LNCaP clone FGC (cell line): ENCODE measurements around the gene PSMB5.

Experiments
- DNase-seq: peaks from one replicate; pipeline ENCODE4 v3.0.0-alpha.2; 2011; ENCODE audit warnings: low read depth
- H3K4me3 ChIP-seq: 2 replicates; pipeline ENCODE4 v1.5.1; 2011; ENCODE audit warnings: mild to moderate bottlenecking, low read depth, low read length, control low read depth
- TF ChIP-seq, protein P1 (sequence below): IDR thresholded peaks from 2 replicates; pipeline ENCODE4 v1.5.1; 2012; ENCODE audit warnings: mild to moderate bottlenecking; ENCODE audit not compliant: control insufficient read depth, insufficient read depth; ENCODE audit errors: extremely low read depth

The PSMB5 gene

GRCh38 chr14:23047751-23048693 lies 13.3 kb upstream of the PSMB5 start:
- H3K4me3 ChIP-seq: no peak overlapping the region
- TF ChIP-seq, protein P1, sequence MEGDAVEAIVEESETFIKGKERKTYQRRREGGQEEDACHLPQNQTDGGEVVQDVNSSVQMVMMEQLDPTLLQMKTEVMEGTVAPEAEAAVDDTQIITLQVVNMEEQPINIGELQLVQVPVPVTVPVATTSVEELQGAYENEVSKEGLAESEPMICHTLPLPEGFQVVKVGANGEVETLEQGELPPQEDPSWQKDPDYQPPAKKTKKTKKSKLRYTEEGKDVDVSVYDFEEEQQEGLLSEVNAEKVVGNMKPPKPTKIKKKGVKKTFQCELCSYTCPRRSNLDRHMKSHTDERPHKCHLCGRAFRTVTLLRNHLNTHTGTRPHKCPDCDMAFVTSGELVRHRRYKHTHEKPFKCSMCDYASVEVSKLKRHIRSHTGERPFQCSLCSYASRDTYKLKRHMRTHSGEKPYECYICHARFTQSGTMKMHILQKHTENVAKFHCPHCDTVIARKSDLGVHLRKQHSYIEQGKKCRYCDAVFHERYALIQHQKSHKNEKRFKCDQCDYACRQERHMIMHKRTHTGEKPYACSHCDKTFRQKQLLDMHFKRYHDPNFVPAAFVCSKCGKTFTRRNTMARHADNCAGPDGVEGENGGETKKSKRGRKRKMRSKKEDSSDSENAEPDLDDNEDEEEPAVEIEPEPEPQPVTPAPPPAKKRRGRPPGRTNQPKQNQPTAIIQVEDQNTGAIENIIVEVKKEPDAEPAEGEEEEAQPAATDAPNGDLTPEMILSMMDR: no peak
- no peak for DNase-seq

- TF ChIP-seq, protein P1: no peak
- DNase-seq: no peak
- H3K4me3 ChIP-seq: no peak overlapping the region
These were observed 12.4 kb upstream of the PSMB5 start for GRCh38 chr14:23047034-23047634.

GRCh38 chr14:23045419-23046357 lies 11.0 kb upstream of the PSMB5 start:
- DNase-seq: no peak
- H3K4me3 ChIP-seq: no peak overlapping the region
- TF ChIP-seq, protein P1: no peak

GRCh38 chr14:23044840-23045239 lies 10.1 kb upstream of the PSMB5 start:
- H3K4me3 ChIP-seq: no peak overlapping the region
- DNase-seq: no peak
- TF ChIP-seq, protein P1: no peak

DNA sequence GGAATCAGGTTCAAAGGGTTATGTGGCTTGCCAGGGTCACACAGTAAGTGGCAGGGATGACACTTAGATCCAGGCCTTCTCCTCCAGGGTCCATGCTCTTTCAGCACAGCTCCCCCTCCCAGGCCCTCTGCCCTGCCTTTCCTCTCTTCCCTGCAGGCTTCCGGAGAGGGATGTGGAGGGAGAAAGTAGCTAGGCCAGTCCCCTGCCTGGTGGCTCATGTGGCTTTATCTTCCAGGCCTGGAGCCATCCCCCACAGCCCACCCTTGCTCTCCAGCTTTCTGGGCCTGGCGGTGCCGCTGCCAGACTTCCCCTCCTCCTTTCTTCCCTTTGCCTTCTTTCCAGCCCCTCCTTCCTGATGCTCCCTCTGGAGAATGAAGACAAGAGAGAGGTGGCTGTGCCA lies 9.1 kb upstream of the PSMB5 start:
- TF ChIP-seq, protein P1: no peak
- no peak for DNase-seq
- H3K4me3 ChIP-seq: no peak overlapping the region

DNA sequence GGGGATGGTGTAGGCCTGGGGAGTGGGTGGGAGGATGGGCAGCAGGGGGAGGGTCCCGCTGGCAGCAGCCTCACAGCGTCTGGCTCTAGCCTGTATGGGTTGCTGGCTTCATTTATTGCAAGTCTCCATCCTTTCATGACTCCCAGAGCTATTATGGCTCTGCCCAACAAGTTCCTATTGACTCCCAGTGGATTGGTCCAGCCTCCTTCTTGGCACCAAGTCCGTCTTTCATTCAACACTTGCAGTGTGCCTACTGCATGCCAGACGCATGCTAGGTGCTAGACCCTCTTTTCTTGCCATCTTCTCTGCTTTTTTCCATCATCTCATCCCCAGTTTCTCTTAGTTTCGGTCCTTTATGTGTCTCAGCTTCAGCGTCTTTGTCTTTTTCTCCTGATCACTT lies 8.4 kb upstream of the PSMB5 start:
- TF ChIP-seq, protein P1: no peak
- DNase-seq: no peak
- H3K4me3 ChIP-seq: no peak overlapping the region
